Islet precursor cell (in vitro differentiated cells): ENCODE measurements around the gene RPL5.

Experiments used
- DNase-seq: peaks from one replicate; pipeline ENCODE4 v3.0.0-alpha.2; 2018

RPL5 gene

DNA sequence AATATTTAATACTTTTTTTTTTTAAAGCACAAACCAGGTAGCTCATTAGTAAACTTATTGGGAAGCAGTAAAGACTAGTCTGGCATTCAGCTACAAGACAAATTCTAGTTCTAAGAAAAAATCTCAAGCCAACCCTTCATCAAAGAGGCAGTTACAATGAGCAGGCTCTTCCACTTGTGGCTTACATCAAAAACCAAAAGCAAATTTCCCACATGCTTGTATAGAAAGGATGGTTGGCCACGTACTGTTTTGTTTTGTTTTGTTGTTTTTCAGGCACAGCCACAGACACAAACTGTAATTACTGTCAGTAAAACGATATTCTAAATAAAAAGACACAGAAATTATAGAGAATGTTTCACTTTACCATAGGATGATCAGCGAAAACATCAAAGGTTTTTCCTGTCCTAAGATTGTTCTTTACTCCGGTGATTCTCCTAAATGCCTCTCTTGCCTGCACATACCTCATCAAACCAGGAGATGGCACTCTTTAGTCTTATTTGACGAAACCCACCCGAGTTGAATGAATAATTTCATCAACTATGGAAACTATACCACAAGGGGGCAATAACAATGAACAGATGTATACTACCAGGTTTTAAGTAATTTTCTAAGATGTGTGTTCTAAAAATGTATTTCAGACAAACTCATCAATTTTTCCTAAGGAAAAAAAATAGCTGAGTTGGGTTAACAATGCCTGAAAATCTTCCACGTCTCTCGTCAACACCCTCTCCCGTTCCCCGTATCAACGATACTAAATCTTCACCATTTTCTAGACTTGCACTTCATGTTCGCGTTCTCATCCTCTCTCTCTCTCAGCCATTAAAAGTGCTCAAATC lies 26.9 kb downstream of the RPL5 start:
- peak; percentile 69 for DNase-seq

DNA sequence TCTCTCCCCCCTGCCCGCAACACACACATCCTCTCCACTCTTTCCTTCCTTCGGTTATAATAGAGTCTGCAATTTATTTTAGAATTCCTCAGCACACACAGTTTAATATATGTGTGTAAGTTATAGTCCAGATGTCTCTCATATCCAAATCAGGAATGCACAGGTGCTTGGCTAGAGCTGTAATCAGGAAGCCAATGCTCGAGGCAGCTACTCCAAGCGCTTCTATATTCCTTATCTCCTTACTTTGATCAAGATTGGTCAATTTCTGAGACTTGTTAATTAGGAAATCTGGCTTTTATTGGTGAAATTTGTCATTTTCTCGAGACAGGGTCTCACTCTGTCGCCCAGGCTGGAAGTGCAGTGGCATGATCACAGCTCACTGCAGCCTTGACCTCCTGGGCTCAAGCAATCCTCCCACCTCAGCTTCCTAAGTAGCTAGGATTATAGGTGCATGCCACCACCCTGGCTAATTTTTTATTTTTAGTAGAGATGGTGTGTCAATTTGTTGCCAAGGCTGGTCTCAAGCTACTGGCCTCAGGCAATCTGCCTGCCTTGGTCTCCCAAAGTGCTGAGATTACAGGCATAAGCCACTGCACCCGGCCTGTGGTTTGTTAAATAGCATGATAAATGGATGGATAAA lies 27.7 kb downstream of the RPL5 start:
- DNase-seq = no peak

DNA sequence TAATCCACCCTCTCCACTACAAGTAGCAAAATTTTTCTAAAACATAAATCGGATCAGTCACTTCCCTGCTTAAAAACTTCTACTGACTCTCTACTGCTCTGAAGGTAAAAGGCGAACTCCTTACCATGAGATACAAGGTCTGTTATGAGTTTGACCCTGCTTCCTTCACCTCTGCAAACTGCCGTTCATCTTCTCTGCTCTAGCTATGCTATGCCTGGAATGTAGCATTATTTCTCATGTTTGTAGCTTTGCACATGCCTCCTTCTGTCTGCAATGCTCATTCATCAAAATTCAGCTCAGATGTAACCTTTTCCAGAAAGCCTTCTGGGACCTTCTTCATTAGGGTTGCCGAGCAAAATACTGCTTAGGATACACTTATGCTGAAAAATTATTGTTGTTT lies 30.8 kb downstream of the RPL5 start:
- DNase-seq = no peak

DNA sequence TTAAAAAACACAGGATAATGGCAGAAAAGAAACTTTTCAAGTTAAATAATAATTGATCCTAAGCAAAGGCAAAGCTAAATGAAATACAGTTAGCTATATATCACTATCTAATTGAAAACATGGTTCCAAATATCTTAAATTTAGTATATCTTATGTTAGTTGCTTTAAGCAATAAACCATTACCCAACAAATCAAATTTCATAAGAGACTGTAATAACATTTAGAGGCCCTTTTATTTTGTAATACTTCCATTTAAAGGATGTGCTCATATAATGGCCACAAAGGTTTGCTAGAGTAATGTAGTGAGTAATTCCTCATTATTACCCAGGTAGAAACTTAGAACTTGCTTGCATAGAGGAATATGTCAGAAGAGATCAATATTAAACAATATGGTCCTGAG lies 32.3 kb downstream of the RPL5 start:
- no peak for DNase-seq

DNA sequence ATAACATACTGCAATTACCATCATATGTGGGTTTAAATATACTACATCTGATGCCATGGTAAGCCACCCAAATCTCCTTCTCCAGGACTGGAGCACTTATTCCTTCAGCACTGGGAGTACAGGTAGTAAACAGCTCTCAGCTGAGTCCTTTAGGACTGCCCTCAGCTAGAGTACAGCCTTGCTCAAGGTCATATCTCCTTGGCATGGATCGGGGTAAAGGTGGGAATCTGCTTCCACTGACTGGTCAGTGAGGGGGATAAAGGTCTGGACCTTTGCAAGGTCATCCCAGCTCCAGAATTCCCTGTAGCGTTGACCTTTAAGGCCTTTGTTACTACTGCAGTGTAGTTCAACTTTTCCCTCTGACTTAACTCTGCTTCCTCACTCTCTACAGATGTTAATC lies 38.8 kb downstream of the RPL5 start:
- DNase-seq = no peak

DNA sequence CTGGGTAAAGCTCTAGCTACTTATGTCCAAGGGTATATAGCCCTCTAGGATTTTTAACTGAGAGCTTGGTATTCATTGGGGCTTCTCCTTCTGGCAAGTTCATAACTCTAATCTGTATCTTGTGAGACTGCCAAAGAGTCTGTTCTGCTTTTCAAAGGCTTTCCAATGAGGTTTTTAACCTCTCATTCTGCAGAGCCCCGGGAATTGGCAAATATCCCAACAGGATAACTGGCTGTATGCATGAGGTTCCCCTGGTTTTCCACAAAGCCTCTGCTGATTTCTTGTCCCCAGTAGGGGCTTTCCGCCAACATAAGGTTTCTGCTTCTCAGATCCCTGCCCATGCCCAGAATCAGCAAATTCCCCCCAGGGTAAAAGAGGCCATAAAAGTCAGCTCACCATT lies 40.9 kb downstream of the RPL5 start:
- no peak for DNase-seq

DNA sequence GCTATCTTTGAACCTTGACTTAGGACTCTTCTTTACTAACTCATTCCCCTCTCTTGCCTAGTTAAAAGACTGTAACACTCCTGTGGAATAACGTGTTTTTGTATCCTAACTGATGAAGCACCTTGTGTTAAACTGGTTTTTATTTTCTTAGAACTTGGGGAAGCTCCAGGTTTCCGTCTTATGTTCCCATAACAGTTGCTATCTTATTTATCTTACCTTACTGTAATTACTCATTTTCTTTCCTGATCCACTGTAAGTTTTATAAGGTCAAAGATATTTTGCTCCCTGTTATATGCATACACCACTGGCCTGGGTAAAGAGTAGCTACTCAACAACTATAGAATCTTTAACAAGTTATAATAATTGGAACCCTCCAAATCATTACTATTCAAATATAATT lies 43.1 kb downstream of the RPL5 start:
- no peak for DNase-seq

DNA sequence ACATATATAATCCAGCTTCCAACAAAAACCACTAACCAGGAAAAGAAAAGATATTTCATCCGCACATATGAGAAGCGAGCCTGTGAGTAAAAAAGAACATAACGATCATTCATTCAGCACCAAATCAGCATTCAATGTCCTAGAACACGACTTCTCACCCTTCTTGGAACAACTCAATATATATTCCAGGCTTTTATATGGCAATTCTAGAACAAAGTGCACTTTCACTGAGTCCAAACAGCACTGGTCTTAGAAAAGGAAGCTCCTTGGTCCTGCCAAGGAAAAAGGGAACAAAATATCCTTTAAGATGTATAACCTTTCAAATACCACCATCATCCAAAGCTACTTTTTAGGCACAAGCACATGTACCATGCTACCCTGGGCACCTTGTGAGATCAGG lies 44.5 kb downstream of the RPL5 start:
- no peak for DNase-seq

DNA sequence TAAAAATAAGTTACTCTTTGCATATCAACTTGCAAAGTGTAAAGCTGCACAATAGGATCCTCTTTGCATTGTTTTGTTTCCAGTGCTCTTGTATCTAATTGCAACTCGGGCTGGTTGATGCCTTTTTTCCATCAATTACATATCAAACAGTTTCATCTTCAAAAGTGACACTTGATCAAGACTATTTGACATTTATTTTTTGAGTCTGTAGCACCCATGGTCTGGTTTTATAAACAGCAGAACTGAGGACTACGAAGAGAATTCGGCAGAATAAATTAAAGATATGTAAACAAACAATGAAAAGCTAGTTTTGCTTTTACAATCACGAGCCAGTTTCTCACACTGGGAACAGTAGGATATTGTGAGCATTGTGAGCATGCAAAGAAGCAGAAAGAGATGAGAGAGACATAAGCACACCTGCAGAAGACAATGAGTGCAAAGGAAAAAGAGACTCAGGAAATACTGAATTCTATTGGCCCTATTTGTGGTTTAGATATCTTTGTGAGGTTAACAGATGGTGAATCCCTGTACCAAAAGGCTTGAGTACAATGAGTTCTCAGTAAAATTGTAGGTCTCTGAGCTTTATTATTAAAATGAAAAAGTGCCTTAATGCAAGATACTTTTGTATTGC lies 45.4 kb downstream of the RPL5 start:
- DNase-seq = no peak

DNA sequence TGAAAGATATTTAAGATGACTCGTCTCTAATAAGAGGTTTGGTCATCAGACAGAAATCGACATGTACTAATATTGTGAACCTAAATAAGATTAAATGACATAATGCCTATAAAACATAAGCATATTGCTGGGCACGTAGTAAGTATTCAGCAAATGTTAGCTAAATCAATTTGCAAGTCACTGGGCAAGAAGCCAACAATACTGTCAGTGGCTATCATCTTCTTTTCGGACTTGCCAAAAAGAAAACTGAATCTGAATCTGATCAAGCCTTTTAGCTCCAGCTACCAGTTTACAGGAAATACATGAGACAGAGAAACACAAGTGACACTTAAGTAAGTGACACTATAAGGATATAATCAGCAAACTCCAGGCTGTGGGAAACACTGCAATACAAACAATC lies 46.0 kb downstream of the RPL5 start:
- no peak for DNase-seq

DNA sequence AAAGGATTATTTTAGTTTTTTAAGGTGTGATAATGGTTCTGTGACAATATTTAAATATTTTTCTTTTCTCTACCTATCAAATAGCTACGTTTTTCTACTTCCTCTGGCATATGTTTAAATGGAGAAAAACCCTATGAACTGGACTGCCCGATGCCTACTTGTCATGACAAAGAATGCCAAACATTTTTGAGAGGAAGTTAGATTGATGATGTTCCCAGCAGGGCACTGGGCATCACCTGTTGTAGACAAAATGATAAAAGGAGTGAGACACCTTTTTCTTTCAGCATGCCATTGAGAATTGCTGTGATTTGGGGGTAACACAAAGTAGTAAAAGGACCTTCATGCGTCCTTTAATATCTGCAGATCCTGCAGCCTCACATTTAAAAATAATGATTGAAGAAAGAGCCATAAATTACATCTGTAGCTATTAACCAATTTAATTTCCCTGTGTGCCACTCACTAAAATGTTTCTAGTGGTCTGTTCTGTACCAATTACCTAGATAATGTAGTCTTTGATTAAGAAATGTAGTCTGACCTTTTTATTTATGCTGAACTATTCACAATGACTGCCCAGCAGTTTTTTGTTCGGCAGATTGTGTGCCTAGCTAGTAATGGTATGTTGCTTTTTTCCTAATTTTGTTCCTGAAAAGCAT lies 47.6 kb downstream of the RPL5 start:
- no peak for DNase-seq

DNA sequence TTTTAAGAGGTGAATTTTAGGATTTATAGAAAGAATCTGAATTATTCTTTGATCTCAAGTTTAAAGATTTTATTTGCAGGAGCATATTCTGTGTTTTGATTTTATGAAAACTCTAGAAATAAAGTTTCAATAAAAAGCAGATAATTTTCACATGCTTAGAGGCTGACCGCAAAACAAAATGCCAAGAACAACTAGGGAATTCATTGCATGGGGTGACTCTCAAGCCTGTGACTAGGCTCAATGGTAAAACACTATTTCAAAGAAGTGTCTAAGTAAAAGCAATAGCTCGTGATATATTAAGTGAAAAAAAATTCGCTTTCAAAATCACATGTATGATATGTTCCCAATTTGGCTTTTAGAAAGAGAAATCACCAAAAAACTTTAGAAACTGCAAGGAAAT lies 49.6 kb downstream of the RPL5 start:
- no peak for DNase-seq

DNA sequence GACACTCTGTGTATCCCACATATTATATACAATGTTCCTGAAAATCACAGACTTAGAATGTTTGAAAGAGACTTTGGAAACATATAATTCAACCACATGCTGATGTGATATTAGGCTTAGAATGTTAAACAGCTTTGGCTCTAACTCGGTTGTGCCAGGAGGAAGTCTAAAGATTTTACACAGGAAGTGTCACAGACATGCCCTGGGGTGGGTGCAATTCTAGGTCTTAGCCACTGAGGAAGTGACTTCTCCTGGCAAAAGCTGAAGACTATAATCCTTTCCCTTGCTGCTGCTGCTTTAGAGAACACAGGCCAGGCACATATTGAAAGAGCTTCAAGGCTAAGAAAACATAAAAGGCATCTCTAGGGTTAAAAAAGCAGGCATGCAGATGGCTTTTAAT lies 51.0 kb downstream of the RPL5 start:
- DNase-seq = no peak

DNA sequence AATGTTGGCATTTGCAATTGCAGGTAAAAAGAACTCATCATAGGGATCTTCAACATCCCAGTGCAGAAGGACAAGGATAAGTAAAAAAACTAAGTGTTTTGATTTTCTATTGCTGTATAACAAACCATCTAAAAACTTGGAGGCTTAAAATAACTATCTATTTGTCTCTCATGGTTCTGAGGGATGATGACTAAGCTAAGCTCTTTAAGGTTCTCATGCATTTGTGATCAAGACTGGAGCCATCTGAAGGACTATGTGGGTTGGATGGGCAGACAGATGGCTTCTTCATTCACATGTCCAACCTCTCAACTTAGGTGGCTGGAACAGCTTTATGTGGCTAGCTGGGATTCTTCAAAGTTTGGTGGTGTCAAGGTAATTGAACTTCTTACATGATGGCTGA lies 51.5 kb downstream of the RPL5 start:
- DNase-seq = no peak

DNA sequence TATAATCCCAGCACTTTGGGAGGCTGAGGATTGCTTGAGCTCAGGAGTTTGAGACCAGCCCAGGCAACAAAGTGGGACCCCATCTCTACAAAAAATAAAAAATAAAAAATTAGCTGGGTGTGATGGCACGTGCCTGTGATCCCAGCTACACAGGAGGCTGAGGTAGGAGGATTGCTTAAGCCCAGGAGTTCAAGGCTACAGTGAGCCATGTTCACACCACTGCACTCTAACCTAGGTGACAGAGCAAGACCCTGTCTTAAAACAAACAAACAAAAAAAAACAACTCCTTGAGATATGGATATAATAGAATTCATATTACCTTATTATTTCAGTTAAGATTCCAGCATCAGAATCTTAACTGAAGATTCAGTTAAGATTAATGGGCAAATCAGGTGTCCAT lies 52.4 kb downstream of the RPL5 start:
- no peak for DNase-seq

DNA sequence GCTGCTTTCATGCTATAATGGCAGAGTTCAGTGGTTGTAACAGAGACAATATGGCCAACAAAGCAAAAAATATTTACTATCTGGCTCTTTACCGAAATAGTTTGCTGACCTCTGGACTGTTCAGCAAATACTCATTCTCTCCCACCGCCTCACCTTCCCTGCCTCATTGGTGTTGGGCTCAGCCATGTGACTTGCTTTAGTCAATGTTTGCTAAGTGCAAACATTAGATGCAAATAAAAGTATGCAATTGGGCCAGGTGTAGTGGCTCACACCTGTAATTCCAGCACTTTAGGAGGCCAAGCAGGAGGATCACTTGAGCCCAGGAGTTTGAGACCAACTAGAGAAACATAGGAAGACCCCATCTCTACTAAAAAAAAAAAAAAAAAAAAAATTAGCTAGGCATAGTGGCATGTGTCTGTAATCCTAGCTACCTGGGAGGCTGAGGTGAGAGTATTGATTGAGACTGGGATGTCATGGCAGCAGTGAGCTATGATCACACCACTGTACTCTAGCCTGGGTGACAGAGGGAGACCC lies 55.1 kb downstream of the RPL5 start:
- no peak for DNase-seq

DNA sequence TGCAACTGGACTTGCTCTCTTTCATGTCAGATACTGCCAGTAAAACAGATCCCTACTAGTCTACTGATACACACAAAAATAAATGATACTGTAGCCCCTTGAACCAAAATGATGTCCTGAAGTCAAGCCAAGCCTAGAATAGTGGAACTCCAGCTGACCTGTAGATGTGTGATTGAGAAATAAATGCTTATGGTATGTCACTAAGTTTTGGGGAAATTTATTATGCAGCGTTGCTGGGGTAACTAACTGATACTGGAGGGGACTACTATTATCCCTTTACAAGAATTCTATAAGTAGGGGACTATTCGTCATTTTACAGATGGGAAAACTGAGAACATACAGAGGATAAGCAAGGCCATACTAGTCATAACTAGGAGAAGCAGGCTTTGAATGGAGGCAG lies 55.6 kb downstream of the RPL5 start:
- DNase-seq = no peak
